HCT116 (cell line): ENCODE measurements around the gene TARS1.

Experiments used
- CTCF ChIP-seq, 3 experiments: fragments of 200-600 bp in 1 of 3; sonication (generic) in 1 of 3; IDR thresholded peaks in 2 of 3; conservative IDR thresholded peaks in 1 of 3; 2 replicates each; pipeline ENCODE4 v1.5.1; 2012 to 2017; ENCODE audit warnings: low read depth in 2 of 3, low read length in 2 of 3, antibody characterized with exemption in 1 of 3, borderline replicate concordance in 1 of 3, control low read depth in 1 of 3, mild to moderate bottlenecking in 1 of 3, mixed read lengths in 1 of 3, mixed run types in 1 of 3, moderate library complexity in 1 of 3; ENCODE audit not compliant: insufficient read depth in 1 of 3
- EZH2 ChIP-seq: fragments of 200-600 bp; sonication (generic); IDR thresholded peaks from 2 replicates; pipeline ENCODE4 v1.6.1; 2017; ENCODE audit warnings: antibody characterized with exemption, mixed run types

- TF ChIP-seq EZH2 (no peak), CTCF (IDR thresholded peaks at IDR 0.05 in 2 of 3, conservative IDR thresholded peaks at IDR 0.05 in 1 of 3; ENCODE audit: borderline replicate concordance in 1 of 3, insufficient read depth in 1 of 3, low read depth in 2 of 3, low read length in 2 of 3) (no peak)
These were observed 19.4 kb downstream of the TARS1 start for GRCh38 chr5:33460210-33460609.
